ENCODE data around the gene NUP50.

Gene NUP50

DNA sequence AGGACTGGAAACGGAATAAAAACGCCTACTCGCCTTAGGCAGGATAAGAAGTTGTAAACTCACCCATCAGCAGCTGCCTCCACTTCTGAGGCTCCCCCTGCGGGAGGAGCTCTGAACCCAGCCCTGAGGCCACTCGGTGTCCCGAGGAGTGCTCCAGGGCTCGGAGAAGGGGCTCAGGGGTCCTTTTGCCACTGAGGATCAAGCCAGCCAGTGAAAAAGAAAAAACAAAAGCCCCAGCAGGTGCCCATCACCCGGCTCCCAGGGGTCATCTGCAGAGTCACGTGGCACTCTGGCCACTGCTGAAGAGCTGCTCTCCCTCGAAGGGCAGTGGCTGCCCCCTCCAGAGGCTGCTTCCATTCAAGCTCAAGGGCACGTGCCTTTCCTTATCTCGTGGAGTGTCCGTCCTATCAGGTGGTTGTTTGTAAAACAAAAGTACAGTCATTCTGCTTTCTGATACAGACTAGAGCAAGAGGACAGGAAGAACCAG is 29.0 kb downstream of the NUP50 start:
- peak in 1 of 58 donors; percentile 10 for DNase-seq

GRCh38 chr22:45194686-45195085 is 31.0 kb downstream of the NUP50 start:
- no peak for DNase-seq

DNA sequence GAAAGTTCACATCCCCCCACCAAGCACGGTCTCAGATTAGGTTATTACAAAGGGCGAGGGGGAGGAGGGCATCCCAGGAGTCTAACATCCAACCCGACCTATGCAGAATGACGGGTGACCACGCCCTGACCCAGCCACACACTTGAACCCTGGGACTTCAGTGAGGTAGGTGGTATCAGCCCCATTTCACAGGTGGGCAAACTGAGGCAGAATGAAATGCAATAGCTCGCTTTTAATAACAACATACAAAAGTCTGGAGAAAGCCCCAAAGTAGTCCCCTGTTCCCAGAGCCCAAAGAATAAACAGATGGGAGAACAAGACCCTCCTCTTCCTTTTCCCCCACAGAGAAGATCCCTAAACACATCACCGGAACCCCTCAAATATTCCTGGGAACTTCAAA is 31.9 kb downstream of the NUP50 start:
- no peak for DNase-seq

DNA sequence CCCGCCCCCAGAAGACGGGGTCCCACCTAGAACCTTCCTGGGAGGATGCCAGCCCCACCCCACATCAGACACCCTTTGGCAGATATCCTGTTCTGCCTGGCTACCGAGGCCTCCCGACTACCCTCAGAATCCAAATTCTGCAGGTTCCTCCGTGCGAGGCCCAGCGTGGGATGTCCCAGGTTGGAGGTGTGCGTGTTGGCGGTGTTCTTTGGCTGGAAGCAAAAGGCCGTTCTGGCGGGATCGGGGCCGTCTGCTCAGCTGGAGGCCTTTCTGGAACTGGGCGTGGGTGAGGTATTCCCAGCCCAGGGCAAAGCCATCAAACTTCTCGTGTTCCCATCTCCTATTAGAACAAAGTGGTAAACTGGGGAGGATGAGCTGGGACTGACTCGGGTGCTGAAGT is 32.6 kb downstream of the NUP50 start:
- no peak for DNase-seq

DNA sequence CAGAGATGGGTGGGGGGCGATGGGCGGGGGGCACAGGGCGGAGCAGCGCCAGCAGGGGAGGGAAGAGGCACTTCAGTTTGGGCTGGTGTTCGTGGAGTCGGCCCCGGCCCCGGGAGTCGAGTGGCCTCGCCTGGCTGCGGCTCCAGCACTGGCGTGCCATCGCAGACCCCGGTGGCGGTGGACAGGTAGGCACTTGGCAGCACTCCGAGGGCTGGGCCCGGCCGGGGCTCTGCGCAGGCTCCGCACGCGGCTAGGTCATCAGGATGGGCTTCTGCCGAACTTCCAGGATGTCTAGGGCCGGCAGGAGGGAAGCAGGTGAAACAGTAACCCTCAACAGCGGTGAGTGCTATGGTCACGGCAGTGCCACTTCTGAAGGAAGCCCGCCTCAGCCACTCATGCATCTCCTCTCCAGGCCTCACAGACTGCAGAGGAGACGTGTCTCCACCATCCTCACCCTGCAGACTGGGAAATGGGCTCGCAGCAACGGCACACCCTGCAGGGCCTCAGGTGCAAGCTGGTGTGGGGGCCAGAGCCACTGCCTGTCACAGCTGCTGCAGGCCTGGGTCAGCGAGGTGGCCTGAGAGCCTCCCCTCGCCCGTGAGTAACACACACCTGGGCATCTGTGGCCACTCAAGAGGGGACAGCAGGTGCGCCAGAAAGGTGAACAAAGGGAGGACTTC is 33.3 kb downstream of the NUP50 start:
- DNase-seq = no peak

- DNase-seq = no peak
Observed at GRCh38 chr22:45197606-45198462, 34.1 kb downstream of the NUP50 start.

DNA sequence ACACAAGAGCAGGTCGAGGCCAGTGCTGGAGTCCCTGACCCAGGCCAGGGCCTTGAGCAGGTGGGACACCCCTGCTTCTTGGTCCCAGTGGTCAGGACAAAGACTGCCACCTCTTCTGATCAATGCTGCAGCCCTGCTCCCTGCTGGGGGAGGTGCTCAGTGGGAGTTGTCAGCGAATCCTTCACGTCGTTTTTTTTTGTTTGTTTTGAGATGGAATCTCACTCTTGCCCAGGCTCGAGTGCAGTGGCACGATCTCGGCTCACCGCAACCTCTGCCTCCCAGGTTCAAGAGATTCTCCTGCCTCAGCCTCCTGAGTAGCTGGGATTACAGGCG is 34.7 kb downstream of the NUP50 start:
- no peak for DNase-seq

DNA sequence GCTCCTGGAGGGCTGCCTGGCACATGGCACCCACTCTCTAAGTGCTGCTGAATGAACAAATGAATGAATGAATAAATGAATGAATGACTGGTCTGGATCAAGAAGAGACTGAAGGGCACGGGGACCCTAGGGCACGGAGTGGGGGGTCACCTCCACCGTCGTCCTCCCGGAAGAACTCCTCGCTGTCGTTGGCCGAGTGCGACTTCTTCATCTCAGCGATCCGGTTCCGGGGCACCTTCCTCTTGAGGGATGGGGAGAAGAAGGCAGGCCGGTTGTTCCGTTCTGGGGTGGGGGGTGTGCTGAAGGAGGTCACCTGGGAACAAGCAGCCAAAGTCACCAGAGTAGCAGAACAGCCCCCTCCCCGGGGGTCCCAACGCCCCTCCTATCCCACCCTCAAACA is 36.0 kb downstream of the NUP50 start:
- no peak for DNase-seq

DNA sequence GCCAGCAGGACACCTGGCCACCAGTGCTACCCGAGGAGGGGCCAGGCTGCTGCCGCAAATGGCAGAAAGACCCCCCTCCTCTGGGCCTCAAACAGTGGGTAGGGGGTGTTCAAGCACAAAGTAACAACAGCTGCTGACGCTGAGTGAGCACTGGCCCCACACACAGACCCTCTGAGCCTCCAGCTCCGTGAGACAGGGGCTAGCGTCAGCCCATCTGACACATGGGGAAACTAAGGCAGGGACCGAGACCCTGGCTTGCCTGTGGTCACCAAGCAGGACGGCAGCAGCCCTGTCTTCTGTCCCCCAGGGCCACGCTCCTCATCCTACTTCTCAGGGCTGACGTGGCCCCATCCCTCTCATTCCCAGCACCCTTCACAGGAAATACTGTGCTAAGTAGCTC is 36.5 kb downstream of the NUP50 start:
- DNase-seq = no peak

GRCh38 chr22:45200860-45201511 is 37.3 kb downstream of the NUP50 start:
- no peak for DNase-seq

DNA sequence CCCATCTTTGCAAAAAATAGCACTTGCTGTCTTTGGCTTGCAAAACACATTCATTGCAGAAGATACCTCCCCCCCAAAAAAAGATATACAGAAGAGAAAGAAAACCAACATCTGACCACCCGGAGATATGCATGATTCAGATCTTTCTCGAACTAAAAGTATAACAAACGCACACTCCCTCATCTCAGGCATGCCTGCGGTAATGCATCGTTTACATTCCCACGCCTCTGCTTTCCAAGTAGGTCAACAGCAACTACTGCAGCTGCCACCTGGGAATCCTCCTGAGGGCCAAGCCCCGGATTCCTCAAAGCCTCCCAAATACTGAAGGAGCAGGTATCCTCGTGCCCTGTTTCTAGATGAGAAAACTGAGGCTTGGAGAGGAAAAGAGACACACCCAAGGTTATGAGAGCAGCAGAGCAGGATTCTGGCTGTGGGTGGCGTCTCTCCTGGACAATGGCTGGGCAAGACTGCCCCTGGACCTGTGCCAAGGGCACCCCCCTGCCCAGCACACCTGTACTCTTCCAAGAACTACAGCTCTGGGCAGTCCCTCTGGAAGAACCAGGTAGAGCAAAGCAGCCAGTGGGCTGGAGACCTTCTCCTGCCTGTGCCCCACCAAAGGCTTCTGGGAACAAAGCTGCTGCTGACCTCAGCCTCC is 38.1 kb downstream of the NUP50 start:
- DNase-seq = no peak

DNA sequence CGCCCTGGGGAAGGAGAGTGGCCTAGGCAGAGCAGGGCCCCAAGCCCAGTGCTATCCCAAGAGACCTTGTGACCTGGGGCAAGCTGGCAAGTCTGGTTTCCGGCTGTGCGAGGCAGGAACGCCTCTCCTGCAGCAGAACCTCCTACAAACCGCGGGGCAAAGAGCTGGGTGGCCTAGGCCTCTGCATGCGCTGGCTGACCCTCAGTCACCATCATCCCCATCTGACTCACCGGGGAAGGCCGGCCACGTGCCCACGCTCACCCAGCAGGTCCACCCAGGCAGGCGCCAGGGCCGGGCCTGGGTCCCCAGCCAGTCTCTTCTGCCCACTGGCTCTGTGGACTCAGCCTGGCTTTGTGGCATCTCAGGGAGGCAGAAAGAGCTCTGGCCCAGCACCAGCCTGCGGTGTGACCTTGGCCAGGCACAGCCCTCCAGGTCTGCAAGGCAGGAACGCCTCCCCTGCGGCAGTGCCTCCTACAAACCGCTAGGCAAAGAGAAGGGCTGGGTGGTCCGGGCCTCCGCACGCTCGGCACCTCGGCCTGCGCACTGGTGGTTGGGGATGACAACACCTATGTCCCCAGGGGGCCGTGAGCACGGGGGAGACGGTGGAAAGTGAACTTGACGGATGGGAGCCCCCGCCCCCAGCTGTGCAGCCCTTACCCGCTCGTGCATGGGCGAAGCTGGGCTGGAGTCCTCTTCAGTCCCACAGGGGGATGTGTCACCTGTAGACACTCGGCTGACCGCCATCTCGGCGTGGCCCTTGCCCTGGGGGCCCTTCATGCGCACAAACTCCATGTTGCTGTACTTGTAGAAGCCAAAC is 38.8 kb downstream of the NUP50 start:
- peak in 2 of 58 donors; percentile 27 to 39 for DNase-seq

DNA sequence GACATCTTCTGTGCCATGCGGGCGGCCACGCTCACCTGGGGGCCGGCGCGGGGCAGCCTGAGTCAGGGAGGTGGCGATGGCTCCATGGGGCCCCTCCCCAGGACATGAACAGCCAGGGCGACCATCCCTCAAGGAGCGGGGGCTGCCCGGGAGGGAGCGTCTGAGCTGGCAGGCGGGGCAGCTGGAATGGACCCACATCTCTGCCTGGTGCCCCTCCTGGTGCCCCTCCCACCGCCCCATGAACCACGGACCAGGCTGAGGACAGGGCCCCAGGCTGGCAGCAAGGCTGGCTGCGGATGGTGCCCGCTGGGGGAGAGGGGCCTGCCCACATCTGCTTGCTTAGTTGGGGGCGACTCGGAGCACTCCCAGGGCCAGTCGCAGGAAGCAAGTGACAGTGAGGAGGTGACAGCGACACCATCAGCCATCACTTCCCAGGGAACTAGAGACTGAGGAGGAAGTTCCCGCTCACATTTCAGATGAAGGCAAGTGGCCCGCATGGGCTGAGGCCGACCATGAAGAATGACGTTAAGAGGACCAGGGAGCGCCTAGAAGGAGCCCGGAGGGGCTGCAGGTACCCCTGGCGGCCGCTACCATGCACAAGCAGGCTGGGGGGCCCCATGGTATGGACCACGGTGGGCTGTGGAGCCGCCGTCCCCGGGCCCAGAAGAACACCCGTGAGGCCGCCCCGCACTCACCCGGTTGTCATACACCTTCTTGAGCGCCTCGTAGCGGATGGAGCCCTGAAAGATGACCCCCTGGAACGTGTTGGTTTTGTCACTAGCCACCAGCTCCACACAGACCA is 39.6 kb downstream of the NUP50 start:
- no peak for DNase-seq

- DNase-seq = no peak
Observed at GRCh38 chr22:45204241-45204640, 40.5 kb downstream of the NUP50 start.

GRCh38 chr22:45204819-45205218 is 41.1 kb downstream of the NUP50 start:
- DNase-seq = no peak

DNA sequence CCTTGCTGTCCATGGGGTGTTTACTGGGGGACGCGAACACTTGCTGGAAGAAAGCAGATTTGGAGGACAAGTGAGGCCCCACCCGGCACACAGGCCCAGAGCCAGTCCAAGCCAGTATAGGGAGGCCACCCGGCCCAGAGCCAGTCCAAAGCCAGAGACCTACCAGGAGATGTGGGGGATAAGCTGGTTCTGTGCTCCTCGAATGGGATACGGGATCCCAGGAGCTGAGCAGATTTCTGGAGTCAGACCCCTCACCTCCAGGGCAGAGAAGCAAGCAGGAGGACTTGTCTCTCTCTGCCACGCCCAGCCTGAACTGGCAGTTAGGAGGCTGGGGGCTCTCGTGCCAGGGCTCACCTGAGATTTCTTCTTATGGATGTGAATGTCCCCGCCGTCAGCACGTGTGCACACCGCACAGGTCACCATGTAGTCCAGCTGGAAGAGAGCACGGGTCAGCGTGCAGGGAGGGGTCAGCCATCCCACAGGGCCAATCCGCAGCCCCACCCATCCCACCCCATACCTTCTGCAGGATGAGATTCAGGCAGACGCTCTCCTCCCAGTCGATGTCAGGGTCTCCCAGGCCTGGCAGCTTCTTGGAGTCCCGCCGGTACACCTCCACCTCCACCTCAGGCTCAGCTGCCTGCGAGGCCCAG is 41.7 kb downstream of the NUP50 start:
- DNase-seq = no peak

GRCh38 chr22:45206233-45206632 is 42.5 kb downstream of the NUP50 start:
- DNase-seq = no peak

DNA sequence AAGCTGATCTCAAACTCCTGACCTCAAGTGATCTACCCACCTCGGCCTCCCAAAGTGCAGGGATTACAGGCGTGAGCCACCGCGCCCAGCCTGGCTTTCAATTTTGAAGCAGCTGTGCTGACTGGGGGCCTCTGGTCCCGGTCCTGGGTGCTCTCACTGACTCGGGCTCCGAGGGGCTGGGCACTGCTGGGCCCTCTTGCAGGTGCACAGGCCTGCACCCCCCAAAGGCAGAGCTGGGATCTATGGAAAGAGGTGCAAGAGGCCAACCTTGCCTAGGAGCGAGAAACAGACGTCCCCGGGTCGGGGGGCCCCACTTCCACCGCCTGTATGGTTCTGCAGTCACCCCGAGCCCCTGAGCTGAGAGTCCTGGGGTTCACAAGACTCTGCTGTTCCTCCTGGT is 43.8 kb downstream of the NUP50 start:
- no peak for DNase-seq

GRCh38 chr22:45207981-45208664 is 44.4 kb downstream of the NUP50 start:
- peak in 28 of 58 donors; percentile 24 to 68 (median 45) for DNase-seq

All from anterior cingulate cortex (tissue), 58 donors.